Measurements from ENCODE around the gene LRRIQ4. TPM values are rescaled to one million over a fixed set of nuclear protein-coding genes. Genes with fewer than 3 reads are reported as not detected.

Gene LRRIQ4
- total RNA-seq, 2 donors from 2014 or later, result not detected

GRCh38 chr3:169818316-169818715, 5.6 kb downstream of the LRRIQ4 start:
- WGBS, 2 donors, result 73 to 79% methylated on average over 2 of the region's 2 CpGs
- Histone ChIP-seq H3K27me3 (no peaks in the 10 kb centered on the region), H3K4me3 (no peak overlapping the region), H3K9me3 (peaks cover 0 to 5% (median 0%) of the 10 kb centered on the region in 3 donors), H3K27ac (no peak overlapping the region), H3K36me3 (replicated peaks in 1 of 2; ENCODE audit: insufficient read depth in 1 of 2, low read depth in 2 of 2) (no peaks in the 10 kb centered on the region), H3K4me1 (no peaks in the 10 kb centered on the region)
- intact Hi-C loops (cut with DNase I), result no loop called here
- DNase-seq (no peak), ATAC-seq (no peak)
- TF ChIP-seq CTCF (IDR thresholded peaks at IDR 0.05) (no peak), POLR2A (IDR thresholded peaks at IDR 0.05) (no peak)

GRCh38 chr3:169822091-169822490, 9.4 kb downstream of the LRRIQ4 start:
- Histone ChIP-seq H3K27me3 (no peaks in the 10 kb centered on the region), H3K36me3 (replicated peaks in 1 of 2; ENCODE audit: insufficient read depth in 1 of 2, low read depth in 2 of 2) (no peaks in the 10 kb centered on the region), H3K9me3 (no peaks in the 10 kb centered on the region), H3K4me3 (no peak overlapping the region), H3K27ac (no peak overlapping the region), H3K4me1 (no peaks in the 10 kb centered on the region)
- no peak for ATAC-seq
- WGBS, 2 donors, result 86 to 93% methylated on average over 15 of the region's 15 CpGs
- no peak for DNase-seq
- TF ChIP-seq CTCF (IDR thresholded peaks at IDR 0.05) (no peak), POLR2A (IDR thresholded peaks at IDR 0.05) (no peak)
- intact Hi-C loops (cut with DNase I), result no loop called here

GRCh38 chr3:169822540-169822939, 9.9 kb downstream of the LRRIQ4 start:
- no peaks in the 10 kb centered on the region for H3K36me3 ChIP-seq (replicated peaks in 1 of 2; ENCODE audit: insufficient read depth in 1 of 2, low read depth in 2 of 2)
- no peaks in the 10 kb centered on the region for H3K4me1 ChIP-seq
- H3K27ac ChIP-seq, result no peak overlapping the region
- intact Hi-C loops (cut with DNase I), result no loop called here
- WGBS, 2 donors, result 84 to 88% methylated on average over 18 to 20 of the region's 20 CpGs
- DNase-seq, result no peak
- H3K4me3 ChIP-seq, result no peak overlapping the region
- no peak for TF ChIP-seq POLR2A (IDR thresholded peaks at IDR 0.05)
- no peak for TF ChIP-seq CTCF (IDR thresholded peaks at IDR 0.05)
- H3K9me3 ChIP-seq, result no peaks in the 10 kb centered on the region
- ATAC-seq, result no peak
- H3K27me3 ChIP-seq, result no peaks in the 10 kb centered on the region

GRCh38 chr3:169822983-169823382, 10.3 kb downstream of the LRRIQ4 start:
- H3K36me3 ChIP-seq (replicated peaks in 1 of 2; ENCODE audit: insufficient read depth in 1 of 2, low read depth in 2 of 2), result no peaks in the 10 kb centered on the region
- H3K4me1 ChIP-seq, result no peaks in the 10 kb centered on the region
- no peak for DNase-seq
- WGBS, 2 donors, result 43 to 44% methylated on average over 6 of the region's 6 CpGs
- ATAC-seq, result no peak
- intact Hi-C loops (cut with DNase I), result no loop called here
- TF ChIP-seq POLR2A (IDR thresholded peaks at IDR 0.05) (no peak), CTCF (IDR thresholded peaks at IDR 0.05) (no peak)
- H3K4me3 ChIP-seq, result no peak overlapping the region
- no peaks in the 10 kb centered on the region for H3K9me3 ChIP-seq
- H3K27ac ChIP-seq, result no peak overlapping the region
- no peaks in the 10 kb centered on the region for H3K27me3 ChIP-seq

GRCh38 chr3:169825316-169825715, 12.6 kb downstream of the LRRIQ4 start:
- no peak overlapping the region for H3K4me3 ChIP-seq
- no peaks in the 10 kb centered on the region for H3K27me3 ChIP-seq
- H3K36me3 ChIP-seq (replicated peaks in 1 of 2; ENCODE audit: insufficient read depth in 1 of 2, low read depth in 2 of 2), result no peaks in the 10 kb centered on the region
- DNase-seq (no peak), ATAC-seq (no peak)
- no peak overlapping the region for H3K27ac ChIP-seq
- WGBS, 2 donors, result 77 to 78% methylated on average over 3 of the region's 3 CpGs
- no peaks in the 10 kb centered on the region for H3K4me1 ChIP-seq
- TF ChIP-seq POLR2A (IDR thresholded peaks at IDR 0.05) (no peak), CTCF (IDR thresholded peaks at IDR 0.05) (no peak)
- intact Hi-C loops (cut with DNase I), result no loop called here
- no peaks in the 10 kb centered on the region for H3K9me3 ChIP-seq

All from body of pancreas (tissue), 4 donors.